Measurements from ENCODE around the gene APAF1.
"Not testable (repeated sequence)": the region's sequence is repeated elsewhere in the genome, so short reads cannot be mapped to it uniquely, and the experiment has no call there.

The APAF1 gene

DNA sequence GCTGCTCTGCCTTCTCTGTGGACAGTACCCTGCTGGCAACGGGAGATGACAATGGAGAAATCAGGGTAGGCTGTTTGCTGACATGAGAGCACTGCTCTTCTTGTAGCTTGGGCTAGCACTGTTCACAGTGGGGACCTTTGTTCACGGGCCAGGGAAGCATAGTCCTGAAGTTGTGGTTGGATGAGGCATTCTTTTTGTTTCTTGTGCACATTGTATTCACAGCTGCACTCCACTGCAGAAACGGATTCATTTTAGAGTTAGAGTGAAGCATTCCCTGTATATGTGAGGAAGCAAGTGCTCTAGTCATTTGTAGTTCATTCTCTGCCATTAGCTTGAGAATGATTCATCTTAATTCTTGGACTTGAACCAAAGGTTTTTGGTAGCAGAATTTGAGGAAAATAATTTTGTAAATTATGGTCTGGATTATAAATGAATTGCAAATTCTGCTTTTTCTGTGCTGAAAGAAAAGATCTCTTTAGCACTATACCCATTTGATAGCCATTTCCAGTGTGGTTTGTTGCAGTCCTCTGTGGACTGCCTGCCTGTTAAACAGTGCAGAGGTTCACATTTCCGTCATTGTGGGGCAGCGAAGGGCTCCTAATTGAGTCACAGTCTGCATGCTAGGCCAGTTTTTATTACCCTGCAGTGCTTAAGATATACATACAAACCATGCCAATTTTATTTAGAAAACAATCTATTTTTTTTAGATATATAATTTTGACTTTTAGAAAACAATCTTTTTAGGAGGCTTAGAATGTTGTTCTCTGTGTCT lies 80.6 kb downstream of the APAF1 start:
- DNase-seq, result peak in 1 of 2 donors; percentile 30

DNA sequence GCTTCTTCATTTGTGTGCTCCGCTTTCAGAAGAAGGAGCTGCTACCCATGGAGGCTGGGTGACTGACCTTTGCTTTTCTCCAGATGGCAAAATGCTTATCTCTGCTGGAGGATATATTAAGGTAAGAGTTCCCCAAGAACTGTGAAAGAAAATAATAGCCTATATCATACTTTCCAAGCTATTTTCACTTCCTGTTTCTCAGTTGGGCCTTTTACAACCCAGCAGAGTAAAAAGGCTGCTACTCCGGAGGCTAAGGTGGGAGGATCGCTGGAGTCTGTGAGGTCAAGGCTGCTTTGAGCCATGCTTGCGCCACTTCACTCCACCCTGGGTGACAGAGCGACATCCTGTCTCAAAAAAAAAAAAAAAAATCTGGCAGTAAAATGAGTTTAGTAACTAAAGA lies 82.1 kb downstream of the APAF1 start:
- DNase-seq, result no peak

GRCh38 chr12:98730412-98730811 lies 85.3 kb downstream of the APAF1 start:
- no peak for DNase-seq

GRCh38 chr12:98733667-98734350 lies 88.7 kb downstream of the APAF1 start:
- DNase-seq, result no peak

DNA sequence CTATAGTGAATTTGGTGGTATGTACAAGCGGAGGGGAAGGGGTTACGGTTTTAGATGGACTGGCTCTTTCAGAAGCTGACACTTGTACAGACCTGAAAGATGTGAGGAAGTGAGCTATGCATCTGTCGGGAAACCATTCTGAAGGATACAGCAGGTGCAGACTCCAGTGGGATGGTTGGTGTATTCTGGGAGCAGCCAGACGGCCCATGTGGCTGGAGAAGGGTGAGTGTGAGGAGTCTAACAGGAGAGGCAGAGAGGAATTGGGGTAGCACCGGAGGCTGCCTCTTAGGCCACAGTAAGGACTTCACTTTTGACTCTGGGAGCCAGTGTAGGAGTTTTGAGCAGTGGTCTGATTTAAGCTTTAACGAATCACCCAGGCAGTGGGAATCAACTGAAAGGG lies 90.7 kb downstream of the APAF1 start:
- no peak for DNase-seq

GRCh38 chr12:98736352-98737321 lies 91.5 kb downstream of the APAF1 start:
- DNase-seq, result no peak

- DNase-seq, result no peak
Observed at GRCh38 chr12:98737322-98737712, 92.2 kb downstream of the APAF1 start.

- no peak for DNase-seq
Observed at GRCh38 chr12:98738002-98738401, 92.9 kb downstream of the APAF1 start.

DNA sequence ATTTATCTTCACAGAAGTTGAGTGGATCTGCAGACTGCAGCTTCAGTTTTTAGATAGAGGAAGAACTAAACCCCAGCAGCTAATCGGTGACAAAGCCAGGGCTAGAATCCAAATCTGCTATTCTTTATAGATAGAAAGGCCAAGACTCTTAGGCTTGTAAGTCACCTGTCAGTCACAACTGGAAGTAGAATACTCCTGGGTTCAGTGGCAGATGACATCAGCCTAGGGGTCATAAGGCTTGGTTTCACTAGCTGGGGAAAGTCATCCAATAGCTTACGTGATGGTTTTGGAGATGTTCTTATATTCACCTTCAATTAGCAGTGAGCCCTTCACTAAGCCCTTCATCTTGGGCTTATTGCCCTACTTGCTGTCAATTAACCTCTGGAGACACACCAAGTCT lies 93.4 kb downstream of the APAF1 start:
- no peak for DNase-seq

DNA sequence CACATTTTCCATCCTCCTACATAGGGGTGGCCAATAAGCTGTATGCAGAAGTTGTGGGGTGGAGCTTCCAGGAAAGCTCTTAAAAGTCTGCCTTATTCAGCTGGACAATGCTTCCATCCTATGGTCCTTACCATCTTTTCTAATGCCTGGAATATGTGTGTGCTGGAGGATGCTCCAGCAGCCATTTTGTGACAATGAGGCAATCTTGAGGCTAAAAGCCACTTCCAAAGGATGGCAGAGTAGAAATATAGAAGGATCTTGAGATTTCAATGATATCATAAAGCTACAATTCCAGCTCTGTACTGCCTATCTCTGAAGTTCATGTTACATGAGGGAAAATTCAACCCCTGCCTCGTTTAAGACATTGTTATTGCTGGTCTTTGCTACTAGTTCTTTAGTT lies 95.7 kb downstream of the APAF1 start:
- no peak for DNase-seq

DNA sequence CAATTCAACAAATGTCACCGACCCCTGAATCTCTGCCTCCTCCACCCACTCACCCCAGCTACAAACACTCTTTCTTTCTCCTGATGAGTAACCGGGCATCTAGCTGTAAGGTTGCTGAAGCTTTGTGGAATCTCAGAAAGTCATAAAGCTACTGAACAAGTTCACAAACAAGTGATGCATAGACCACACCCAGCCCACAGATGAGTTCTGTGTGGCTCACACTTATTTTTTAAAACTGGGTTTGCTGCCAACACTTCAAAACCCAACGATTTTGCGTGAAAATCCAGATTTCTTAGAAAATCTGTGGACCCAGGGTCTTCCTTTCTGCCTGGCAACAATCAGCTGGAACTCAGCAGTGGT lies 96.1 kb downstream of the APAF1 start:
- no peak for DNase-seq

DNA sequence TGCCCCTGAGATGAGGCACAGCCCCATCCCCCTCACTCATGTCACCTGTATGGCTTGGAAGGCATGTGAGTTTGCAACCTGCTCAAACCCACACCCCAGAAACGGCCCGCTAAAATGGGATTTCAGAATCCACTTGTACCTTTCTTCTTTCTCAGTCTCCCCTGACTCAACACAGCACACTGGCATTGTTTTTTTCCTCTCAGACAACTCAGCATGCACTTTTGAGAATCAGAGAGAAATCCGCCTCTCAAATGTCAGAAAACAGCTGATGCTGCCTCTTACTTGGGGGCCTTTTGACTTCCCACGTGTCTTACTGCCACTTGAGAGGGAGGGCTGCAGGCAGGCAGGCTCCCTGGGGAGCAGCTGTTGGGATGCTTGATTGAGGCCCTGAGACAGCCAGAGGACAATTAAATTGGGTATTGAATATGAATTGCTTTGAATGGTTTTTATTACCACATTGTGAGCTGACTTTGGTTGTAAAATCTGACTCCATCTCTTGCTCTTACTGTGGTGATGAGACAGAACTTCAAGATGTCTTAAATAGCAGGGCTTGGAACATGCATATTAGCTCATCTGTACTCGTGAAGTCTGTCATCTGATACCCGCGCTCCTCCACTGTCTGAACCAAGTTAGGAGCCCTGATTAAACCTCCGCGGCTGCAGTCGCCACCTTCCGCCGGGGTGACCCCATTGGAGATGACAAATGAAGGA lies 96.6 kb downstream of the APAF1 start:
- no peak for DNase-seq

DNA sequence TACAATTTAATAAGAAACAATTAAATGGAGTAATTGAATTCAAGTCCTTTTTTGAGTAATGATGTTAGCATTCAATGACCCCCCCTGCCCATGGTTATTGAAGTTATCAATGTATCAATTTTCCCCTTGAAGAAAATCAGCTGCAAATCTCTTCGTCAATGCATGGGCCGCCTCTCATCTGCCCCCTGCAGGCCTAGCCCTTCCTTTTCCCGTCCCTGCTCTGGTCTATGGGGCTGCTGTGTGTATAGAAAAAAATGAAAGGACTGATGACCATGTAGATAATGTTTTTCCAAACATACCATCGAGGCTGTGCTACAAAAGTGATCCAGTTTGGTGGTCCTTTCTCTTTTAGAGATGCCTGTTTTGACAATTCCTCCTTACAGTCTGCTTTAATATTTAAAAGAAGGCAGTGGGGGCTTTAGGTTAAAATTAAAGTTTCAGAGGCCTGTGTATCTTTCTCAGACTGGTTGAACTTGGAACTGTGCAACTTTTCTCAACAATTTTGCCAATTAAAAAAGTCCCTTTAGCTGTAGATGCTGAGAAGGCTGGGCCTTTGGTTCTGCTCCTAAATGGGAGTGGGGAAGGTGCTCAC lies 98.4 kb downstream of the APAF1 start:
- peak in 1 of 2 donors; percentile 32 for DNase-seq

DNA sequence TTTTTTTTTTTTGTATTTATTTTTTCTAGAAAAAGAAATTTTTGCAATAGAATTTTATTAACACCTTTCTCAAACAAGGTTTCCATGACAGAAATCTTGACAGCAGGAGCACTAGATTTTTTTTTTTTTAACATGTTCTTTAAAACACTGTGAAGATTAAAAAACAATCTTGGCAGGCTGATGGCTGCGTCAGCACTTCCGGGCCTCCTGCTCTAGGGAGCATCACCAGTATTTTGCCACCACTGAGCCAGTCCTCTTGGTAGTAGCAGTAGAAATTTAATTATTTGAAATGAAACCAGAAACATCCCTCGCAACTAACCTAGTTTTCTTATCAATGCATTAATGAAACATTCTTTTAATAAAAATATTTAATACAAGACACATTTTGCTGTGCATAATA lies 99.6 kb downstream of the APAF1 start:
- DNase-seq, result peak in 1 of 2 donors; percentile 20

- peak in 1 of 2 donors; percentile 28 for DNase-seq
Observed at GRCh38 chr12:98745578-98746391, 100.7 kb downstream of the APAF1 start.

DNA sequence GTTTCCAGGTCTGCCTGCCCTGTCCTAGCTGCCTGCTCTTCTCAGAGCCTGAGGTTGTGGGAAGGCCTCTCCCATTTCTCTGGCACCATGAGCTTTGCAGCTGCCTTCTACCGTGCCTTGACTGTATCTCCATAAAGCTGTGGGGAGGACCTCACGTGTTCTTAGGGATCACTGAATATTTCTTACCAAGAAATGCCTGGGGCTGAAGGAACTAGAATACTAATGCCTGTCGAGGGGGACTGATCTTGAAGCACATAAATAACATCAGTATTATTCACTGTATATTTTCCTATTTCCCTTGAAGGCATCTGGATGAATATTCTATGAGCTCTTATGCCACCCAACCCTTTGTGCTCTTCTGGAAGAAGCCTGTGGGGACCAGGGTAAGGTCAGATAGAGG lies 103.4 kb downstream of the APAF1 start:
- DNase-seq, result no peak

- no peak for DNase-seq
Observed at GRCh38 chr12:98750511-98750910, 105.4 kb downstream of the APAF1 start.

DNA sequence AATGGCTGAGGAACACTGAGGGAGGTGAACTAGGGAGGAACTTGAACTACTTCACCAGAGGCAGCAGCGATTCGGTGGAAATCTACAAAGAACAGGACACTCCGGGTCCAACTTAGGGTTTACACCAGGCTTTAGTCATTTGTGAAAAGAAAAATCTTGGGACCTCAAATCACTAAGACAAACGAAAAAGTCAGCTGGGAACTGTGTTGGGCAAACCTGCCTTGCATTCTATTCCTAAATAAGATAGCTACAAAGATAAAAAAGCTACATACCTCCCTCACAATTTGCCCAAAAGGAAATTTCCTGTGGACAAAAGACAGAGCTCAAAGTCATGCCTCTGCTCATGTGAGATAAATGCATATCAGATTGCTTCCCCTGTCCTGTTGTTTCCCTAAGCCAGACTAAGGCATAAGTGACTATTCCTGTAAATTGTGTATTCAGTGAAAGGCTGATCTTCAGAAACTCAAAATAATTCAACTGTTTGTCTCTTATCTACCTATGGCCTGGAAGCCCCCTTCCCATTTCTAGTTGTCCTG lies 106.6 kb downstream of the APAF1 start:
- no peak for DNase-seq

GRCh38 chr12:98752726-98753125 lies 107.6 kb downstream of the APAF1 start:
- DNase-seq, result no peak

GRCh38 chr12:98754095-98754494 lies 109.0 kb downstream of the APAF1 start:
- no peak for DNase-seq

- DNase-seq, result not testable (repeated sequence)
Observed at GRCh38 chr12:98755855-98756254, 110.8 kb downstream of the APAF1 start.

All from CD4-positive, alpha-beta T cell treated with Interleukin-1 beta for 1 hour (primary cell).